Skin of body (tissue), 2 donors: ENCODE results near the gene INSIG1. TPM values are rescaled to one million over a fixed set of nuclear protein-coding genes. Genes with fewer than 3 reads are reported as not detected.

Source experiments
- DNase-seq: peaks from one replicate; lab custom pipeline; 2025; lab: John Stamatoyannopoulos, UW
- total RNA-seq: library from RNA; depleted of rRNA; stranded (reverse); fragments of >200 nt; gene quantifications from one replicate; pipeline ENCODE4 v1.2.3, GENCODE V29; 2014

The INSIG1 gene
- total RNA-seq, result 105 TPM

DNA sequence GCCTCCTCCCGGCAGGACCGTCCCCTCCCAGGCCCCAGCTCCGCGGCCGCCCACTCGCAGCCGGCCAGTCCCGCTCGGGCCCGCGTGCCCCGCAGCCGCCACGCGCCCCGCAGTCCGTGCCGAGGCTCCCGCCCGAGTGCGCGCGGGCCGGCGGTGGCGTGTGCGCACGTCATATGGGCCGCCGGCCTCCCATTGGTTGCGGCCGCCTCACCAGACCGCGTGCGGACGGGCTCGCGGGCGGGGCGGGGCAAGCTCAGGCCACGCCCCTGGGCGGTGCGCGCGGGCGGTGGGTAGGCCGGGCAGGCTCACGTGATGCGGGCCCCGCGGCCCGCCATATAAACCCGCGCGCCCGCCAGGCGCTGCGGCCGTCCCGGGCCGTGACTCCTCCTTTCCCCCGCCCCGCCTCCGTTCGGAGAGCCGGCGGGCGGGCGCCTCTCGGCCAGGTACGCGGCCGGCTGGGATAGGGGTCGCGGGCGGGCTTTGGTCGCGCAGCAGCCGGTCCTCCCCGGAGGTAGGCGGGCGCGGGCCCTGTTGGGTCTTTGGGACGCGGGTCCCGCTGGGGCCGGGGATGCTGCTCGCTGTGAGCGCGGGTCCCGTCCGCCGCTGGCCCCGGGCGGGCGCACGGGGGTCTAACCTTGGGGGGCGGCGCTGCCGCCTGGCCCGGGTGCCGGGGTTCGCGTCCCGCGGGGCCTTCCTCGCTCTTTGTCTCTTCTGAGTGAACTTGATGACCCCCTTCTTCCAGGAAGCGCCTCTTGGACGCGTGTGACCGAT is at the start of gene INSIG1:
TSS of gene INSIG1 (plus strand) at position 362 of the 771 bp plus-strand sequence. CDS start at position 770, 408 bp downstream.
- peak; percentile 88 for DNase-seq

GRCh38 chr7:155248366-155248756 is 49.3 kb upstream of the INSIG1 start:
- DNase-seq, result no peak

- DNase-seq, result no peak
Measured at GRCh38 chr7:155251831-155252230, 45.8 kb upstream of the INSIG1 start.

- DNase-seq, result no peak
Measured at GRCh38 chr7:155252444-155252887, 45.2 kb upstream of the INSIG1 start.

- no peak for DNase-seq
Measured at GRCh38 chr7:155252892-155253501, 44.7 kb upstream of the INSIG1 start.

- no peak for DNase-seq
Measured at GRCh38 chr7:155254018-155254417, 43.7 kb upstream of the INSIG1 start.

- no peak for DNase-seq
Measured at GRCh38 chr7:155255071-155255470, 42.6 kb upstream of the INSIG1 start.

DNA sequence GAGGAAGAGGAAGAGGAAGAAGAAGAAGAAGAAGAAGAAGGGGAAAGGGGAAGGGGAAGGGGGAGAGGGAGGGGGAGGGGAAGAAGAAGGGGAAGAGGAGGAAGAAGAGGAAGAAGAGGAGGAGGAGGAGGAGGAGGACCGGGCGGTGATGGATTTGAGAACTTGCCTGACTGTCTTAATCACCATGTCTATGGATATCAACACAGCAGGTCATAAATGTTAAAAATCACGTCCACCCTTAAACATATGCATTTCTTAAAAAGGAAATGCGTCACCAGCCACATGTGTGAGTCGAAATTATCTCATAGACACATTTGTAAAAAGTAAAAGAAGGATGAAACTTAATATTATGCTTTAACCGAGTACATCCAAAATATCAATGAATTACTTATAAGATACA is 42.1 kb upstream of the INSIG1 start:
- no peak for DNase-seq

GRCh38 chr7:155256081-155256760 is 41.5 kb upstream of the INSIG1 start:
- DNase-seq, result no peak

DNA sequence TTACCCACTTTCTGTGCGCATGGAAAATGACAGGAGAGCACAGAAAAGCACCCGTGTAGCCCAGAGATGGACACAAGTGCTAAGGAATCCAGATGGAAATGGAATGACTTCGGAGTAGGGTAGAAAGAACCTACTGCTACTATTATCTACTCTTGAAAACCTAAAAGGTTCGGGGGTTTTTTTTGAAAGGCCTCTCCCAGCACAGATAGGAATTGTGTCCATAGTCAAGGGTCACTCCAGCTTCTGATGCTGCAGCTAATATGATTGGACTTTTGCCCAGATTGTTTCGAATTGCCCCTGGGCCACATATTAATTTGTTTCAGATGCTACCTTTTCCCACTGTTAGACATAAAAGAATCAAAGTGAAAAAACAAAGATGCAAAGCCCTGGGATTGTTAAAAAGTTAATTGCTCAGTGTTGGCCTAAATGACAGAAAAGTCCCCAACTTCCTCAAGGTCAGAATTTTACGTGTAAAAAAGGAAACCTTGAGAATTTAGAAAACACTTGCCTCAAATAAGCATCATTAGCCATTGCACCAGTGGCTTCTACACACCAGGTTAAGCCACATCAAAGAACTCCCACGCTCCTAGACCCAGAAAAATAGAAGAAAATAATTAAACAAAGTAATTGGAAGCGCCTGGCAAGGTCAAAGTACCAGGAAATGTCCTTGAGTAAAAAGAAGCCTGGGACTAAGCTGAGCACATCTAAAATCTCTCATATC is 40.8 kb upstream of the INSIG1 start:
- no peak for DNase-seq

GRCh38 chr7:155257482-155258225 is 40.0 kb upstream of the INSIG1 start:
- peak; percentile 36 for DNase-seq

DNA sequence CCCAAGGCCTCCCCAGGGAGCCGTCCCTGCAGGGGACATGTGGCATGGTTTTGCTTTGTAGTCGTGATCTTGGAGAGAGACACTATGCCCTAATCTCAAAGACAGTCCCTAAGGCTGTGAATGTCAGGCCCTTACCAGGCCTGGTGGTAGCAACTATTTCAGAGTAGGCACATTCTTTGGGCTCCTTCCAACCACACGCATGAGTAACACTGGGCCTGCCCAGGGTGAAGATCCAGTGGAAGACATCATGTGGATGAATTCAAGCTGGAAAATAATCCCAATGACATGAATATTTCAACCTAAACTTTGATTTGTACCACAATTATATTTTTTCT is 39.5 kb upstream of the INSIG1 start:
- no peak for DNase-seq

GRCh38 chr7:155259866-155260497 is 37.7 kb upstream of the INSIG1 start:
- no peak for DNase-seq

DNA sequence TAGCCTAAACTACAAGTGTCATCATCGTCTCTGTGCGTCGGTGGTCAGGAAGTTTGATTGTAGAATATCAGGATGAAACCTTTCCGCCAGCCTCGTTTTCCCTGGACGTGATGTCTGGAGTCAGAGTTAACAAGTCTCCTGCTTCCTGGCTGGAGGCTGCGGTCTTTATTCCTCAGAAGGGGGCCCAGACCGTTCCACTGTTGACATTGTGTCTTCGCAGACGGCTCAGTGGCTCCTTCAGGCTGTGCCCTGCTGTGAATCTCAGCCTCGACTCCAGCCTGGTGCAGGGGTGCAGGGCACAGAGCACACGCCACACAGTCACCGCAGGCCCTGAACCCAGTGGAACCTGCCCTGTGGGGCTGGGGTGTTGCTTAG is 37.2 kb upstream of the INSIG1 start:
- no peak for DNase-seq

DNA sequence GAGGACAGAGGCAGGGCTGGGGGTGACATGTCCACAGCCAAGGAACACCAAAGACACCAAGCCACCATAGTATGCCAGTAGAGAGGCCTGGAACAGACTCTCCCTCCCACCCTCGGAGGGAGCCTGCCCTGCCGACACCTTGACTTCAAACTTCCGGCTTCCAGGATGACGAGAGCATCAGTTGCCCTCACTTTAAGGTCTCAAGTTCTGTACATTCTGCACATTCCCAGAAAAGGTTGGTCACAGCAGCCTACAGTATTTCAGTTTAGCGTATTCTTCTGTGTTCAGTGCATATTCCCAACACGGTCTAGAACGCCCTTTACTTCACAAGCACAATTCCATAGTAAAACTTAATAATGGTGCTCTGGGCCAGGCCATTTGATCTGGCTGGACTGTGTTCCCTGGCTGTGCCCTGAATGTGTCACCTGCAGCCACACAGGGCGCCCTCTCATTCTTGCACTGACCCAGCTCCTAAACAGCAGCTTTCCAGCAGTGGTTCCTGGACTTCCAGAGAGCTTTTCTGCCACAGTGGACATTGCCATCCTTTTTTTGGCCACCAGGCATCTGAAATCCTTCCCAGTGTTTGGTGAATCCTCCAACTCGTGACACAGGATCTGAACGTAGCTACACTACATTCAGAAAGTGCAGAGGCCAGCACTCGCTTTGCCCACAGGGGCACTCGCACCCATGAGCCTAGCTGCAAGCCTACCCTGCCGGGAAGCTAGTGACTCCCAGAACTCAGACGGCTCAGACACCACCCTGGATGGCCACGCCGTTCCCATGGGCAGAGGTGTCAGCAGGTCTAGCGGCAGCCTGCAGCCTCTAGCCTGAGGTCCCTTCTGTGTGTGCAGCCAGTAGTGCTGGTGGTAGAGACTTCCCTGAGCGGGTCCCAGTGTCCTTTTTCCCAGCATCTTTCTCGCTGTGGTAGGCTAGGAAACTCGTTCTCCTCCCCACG is 36.4 kb upstream of the INSIG1 start:
- DNase-seq, result no peak

DNA sequence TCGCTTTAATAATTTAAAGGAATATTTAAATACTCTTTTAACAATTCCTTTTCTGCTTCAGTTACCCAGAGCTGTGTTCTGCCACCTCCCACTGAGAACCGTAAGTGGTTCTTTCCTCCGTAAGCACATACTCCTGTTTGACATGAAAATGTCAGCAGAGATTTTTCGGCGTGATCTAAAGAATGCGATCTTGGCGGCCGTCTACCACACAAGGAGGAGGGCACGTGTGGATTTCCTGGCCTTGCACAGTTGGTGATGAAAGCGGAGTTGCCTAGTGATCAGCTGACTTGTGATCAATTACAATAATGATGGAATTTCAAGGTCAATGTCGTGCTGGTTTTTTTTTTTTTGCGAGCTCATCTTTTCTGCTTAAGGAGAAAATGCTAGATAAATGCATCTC is 35.6 kb upstream of the INSIG1 start:
- DNase-seq, result no peak

- DNase-seq, result no peak
Measured at GRCh38 chr7:155263051-155263450, 34.6 kb upstream of the INSIG1 start.

DNA sequence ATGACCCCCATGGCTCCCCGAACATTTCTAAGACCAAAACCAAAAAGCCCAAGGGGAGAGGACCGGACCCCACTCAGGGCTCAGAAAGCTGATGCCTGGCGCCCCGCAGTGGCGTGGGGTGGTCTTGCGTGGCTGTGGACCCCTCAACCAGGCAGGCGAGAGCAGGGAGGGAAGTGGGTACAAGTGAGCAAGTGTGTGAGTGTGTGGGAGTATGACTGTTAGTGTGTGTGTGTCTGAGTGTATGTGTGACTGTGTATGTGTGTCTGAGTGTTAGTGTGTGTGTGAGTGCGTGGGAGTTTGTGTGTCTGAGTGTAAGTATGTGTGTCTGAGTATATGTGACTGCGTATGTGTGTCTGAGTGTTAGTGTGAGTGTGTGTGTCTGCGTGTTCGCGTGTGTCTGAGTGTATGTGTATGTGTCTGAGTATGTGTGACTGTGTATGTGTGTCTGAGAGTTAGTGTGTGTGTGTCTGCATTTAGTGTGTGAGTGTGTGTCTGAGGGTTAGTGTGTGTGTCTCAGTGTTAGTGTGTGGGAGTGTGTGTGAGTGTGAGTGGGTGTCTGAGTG is 34.0 kb upstream of the INSIG1 start:
- no peak for DNase-seq

GRCh38 chr7:155265144-155265543 is 32.5 kb upstream of the INSIG1 start:
- no peak for DNase-seq
